GM23248 (cell line): ENCODE data around the gene RNF207. TPM values are rescaled to one million over a fixed set of nuclear protein-coding genes. Genes with fewer than 3 reads are reported as not detected.

Source experiments
- DNase-seq: peaks from one replicate; pipeline ENCODE4 v3.0.0-alpha.2; 2015
- H2AFZ ChIP-seq: fragments of 200-600 bp; sonication (generic); 2 replicates; pipeline ENCODE4 v1.6.1; 2016; ENCODE audit warnings: antibody characterized with exemption
- H3F3A ChIP-seq: fragments of 200-600 bp; sonication (generic); 2 replicates; pipeline ENCODE4 v1.6.1; 2016; ENCODE audit warnings: mild to moderate bottlenecking, antibody characterized with exemption, mixed run types; ENCODE audit not compliant: insufficient read depth
- H3K27ac ChIP-seq: fragments of 200-600 bp; sonication (generic); 2 replicates; pipeline ENCODE4 v1.5.1; 2016; ENCODE audit warnings: mild to moderate bottlenecking
- H3K27me3 ChIP-seq: fragments of 200-600 bp; sonication (generic); replicated peaks from 2 replicates; pipeline ENCODE4 v1.6.1; 2016; ENCODE audit warnings: mild to moderate bottlenecking; ENCODE audit not compliant: insufficient read depth
- H3K36me3 ChIP-seq: fragments of 200-600 bp; sonication (generic); 2 replicates; pipeline ENCODE4 v1.6.1; 2016; ENCODE audit warnings: low read depth, mild to moderate bottlenecking
- H3K4me1 ChIP-seq: fragments of 200-600 bp; sonication (generic); 2 replicates; pipeline ENCODE4 v1.6.1; 2016; ENCODE audit warnings: mild to moderate bottlenecking; ENCODE audit not compliant: insufficient read depth
- H3K4me2 ChIP-seq: fragments of 200-600 bp; sonication (generic); one replicate; pipeline ENCODE4 v1.6.1; 2016; ENCODE audit warnings: mild to moderate bottlenecking; ENCODE audit not compliant: unreplicated experiment
- H3K4me3 ChIP-seq: fragments of 200-600 bp; sonication (generic); 2 replicates; pipeline ENCODE4 v1.5.1; 2016; ENCODE audit warnings: mild to moderate bottlenecking
- H3K79me2 ChIP-seq: fragments of 200-600 bp; sonication (generic); 2 replicates; pipeline ENCODE4 v1.6.1; 2016; ENCODE audit warnings: mild to moderate bottlenecking; ENCODE audit not compliant: insufficient read depth
- H3K9ac ChIP-seq: fragments of 200-600 bp; sonication (generic); 2 replicates; pipeline ENCODE4 v1.6.1; 2016; ENCODE audit warnings: mild to moderate bottlenecking
- H3K9me2 ChIP-seq: fragments of 200-600 bp; sonication (generic); 2 replicates; pipeline ENCODE4 v1.6.1; 2016; ENCODE audit warnings: mixed run types, mild to moderate bottlenecking, moderate library complexity; ENCODE audit not compliant: insufficient read depth
- H3K9me3 ChIP-seq: fragments of 200-600 bp; sonication (generic); one replicate; pipeline ENCODE4 v1.6.1; 2017; ENCODE audit warnings: low read depth
- H4K20me1 ChIP-seq: fragments of 200-600 bp; sonication (generic); 2 replicates; pipeline ENCODE4 v1.6.0; 2016; ENCODE audit not compliant: insufficient read depth
- EZH2 ChIP-seq: fragments of 200-600 bp; sonication (generic); IDR thresholded peaks from 2 replicates; pipeline ENCODE4 v1.6.1; 2018; ENCODE audit warnings: antibody characterized with exemption, mild to moderate bottlenecking; ENCODE audit not compliant: insufficient read depth, poor library complexity, severe bottlenecking
- EZH2phosphoT487 ChIP-seq: fragments of 200-600 bp; sonication (generic); IDR thresholded peaks from 2 replicates; pipeline ENCODE4 v1.6.1; 2018; ENCODE audit warnings: antibody characterized with exemption, moderate library complexity, mild to moderate bottlenecking, low read depth; ENCODE audit not compliant: insufficient read depth
- WGBS, 2 experiments: methylation state at CpG; one replicate each; pipeline ENCODE4 v1.1.6; 2015 to 2017; ENCODE audit warnings: low lambda C conversion rate in 2 of 2, low coverage in 1 of 2; ENCODE audit errors: missing lambda C conversion rate in 2 of 2; 5-methylcytosine and 5-hydroxymethylcytosine counted together
- in situ Hi-C: fragments of 300-500 bp; cut with MboI; formaldehyde crosslinking; loops from 2 replicates; pipeline ENCODE4 v1.15.0; 2020
- polyA plus RNA-seq: library from polyadenylated mRNA; unstranded; fragments of >200 nt; fragmentation: Nextera tagmentation; extraction: Ambion mirVana; gene quantifications from 2 replicates; pipeline ENCODE4 v1.2.1, GENCODE V29; 2016
- total RNA-seq: library from RNA; depleted of rRNA; stranded (reverse); fragments of >200 nt; shearing (Covaris generic); gene quantifications from 2 replicates; pipeline ENCODE4 v1.2.3, GENCODE V29; 2014

The RNF207 gene
- total and polyA plus RNA-seq, 2 experiments from 2014 or later, result 8.6 to 30.3 TPM

DNA sequence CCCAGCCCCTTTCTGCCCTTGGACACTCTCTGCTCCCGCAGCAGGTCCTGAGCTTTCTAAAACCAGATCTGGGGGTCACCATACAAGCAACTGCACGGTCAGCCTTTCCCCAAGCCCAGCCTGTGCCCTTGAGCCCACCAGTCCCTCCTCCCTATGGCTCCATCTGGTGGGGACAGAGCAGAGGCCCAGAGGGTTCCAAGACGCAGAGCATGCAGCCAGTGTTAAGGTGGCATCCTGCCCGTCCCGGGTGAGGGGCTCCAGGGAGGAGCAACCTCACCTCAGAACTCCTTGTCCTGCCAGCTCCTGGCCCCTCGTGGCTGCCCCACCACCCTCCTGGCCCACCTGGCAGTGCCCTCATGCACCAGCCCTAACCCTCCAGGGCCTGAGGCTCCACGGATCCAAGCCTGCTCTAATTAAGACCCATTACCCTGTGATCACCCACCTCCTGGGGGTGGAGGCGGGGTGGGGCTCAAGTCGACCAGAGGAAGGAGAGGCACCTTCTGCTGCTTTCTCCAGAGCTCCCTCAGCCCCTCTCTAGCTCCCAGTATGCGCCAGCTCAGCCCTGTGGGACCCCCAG, 34.3 kb upstream of the RNF207 start:
- H2AFZ ChIP-seq, result no peak overlapping the region

DNA sequence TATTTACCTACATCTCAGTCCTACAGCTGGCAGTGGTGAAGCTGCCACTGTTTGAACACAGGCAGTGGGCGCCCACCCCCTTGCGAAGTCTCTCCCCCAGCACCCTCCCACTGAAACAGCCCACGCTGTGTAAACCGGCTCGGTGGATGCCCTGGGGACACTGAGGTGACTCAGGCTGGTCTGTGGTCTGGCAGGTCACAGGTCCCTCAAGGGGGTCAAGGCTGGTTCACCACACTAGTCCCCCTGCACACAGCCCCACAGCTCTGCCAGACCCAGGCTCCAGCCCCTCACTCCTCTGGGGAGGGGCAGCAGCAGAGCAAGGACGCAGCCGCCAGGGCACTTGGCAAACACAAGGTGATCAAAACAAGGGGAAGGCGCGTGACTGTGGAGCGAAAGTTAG, 33.4 kb upstream of the RNF207 start:
- H4K20me1 ChIP-seq, result no peaks in the 10 kb centered on the region

More for the DNA sequence above, 34.3 kb upstream of the RNF207 start:
- no peak overlapping the region for H3K4me3 ChIP-seq
- TF ChIP-seq EZH2phosphoT487, result no peak
- TF ChIP-seq EZH2, result no peak
- no peak overlapping the region for H3K4me2 ChIP-seq
- no peak overlapping the region for H3K27ac ChIP-seq
- H3K9ac ChIP-seq, result no peak overlapping the region
- no peaks in the 10 kb centered on the region for H3K9me2 ChIP-seq
- WGBS, 2 experiments, result 25 to 31% methylated on average over 10 of the region's 10 CpGs
- in situ Hi-C loops, result no loop called here
- no peaks in the 10 kb centered on the region for H3K9me3 ChIP-seq
- peak; percentile 25 for DNase-seq
- H3K79me2 ChIP-seq, result no peaks in the 10 kb centered on the region
- H4K20me1 ChIP-seq, result no peaks in the 10 kb centered on the region
- no peaks in the 10 kb centered on the region for H3K4me1 ChIP-seq
- H3F3A ChIP-seq, result no peaks in the 10 kb centered on the region
- no peaks in the 10 kb centered on the region for H3K36me3 ChIP-seq
- H3K27me3 ChIP-seq, result no peaks in the 10 kb centered on the region; the same call in 1 of the 2 replicates

DNA sequence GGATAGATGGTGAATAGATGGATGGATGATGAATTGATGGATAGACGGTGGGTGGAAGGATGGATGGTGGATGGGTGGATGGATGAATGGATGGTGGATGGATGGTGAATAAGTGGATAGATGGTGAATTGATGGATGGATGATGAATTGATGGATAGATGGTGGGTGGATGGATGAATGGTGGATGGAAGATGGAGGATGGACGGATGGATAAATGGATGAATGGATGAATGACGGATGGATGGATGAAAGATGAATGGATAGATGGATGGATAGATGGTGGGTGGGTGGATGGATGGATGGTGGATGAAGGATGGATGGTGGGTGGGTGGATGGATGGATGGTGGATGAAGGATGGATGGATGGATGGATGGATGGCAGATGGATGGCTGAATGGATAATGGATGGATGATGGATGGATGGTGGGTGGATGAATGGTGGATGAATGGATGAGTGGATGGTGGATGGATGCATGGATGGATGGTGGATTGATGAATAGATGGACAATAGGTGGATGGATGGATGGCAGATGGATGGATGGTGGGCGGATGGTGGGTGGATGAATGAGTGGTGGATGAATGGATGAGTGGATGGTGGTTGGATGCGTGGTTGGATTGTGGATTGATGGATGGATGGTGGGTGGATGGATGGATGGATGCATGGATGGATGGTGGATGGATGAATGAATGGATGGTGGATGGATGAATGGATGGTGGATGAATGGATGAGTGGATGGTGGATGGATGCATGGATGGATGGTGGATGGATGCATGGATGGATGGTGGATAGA, 31.1 kb upstream of the RNF207 start:
- Histone ChIP-seq H3K4me3 (no peak overlapping the region), H3K9me3 (no peaks in the 10 kb centered on the region), H2AFZ (no peak overlapping the region), H3K9me2 (no peaks in the 10 kb centered on the region), H3K27ac (no peak overlapping the region), H3K4me1 (no peaks in the 10 kb centered on the region), H3K9ac (no peak overlapping the region), H3K4me2 (no peak overlapping the region), H3F3A (no peaks in the 10 kb centered on the region), H3K79me2 (no peaks in the 10 kb centered on the region), H4K20me1 (no peaks in the 10 kb centered on the region), H3K36me3 (no peaks in the 10 kb centered on the region), H3K27me3 (peaks cover 18% of the 10 kb centered on the region)
- TF ChIP-seq EZH2phosphoT487, result no peak
- TF ChIP-seq EZH2, result no peak
- 63 to 75% methylated on average over 5 of the region's 5 CpGs for WGBS, 2 experiments
- DNase-seq, result no peak
- in situ Hi-C loops, result no loop called here

More for the DNA sequence above, 33.4 kb upstream of the RNF207 start:
- H3K27me3 ChIP-seq, result peaks cover 5% of the 10 kb centered on the region; the same call in 1 of the 2 replicates
- H3K27ac ChIP-seq, result no peak overlapping the region
- no peaks in the 10 kb centered on the region for H3F3A ChIP-seq
- H3K9me2 ChIP-seq, result no peaks in the 10 kb centered on the region
- H3K4me2 ChIP-seq, result no peak overlapping the region
- no peaks in the 10 kb centered on the region for H3K9me3 ChIP-seq
- no peaks in the 10 kb centered on the region for H3K79me2 ChIP-seq
- no peak overlapping the region for H2AFZ ChIP-seq
- no peaks in the 10 kb centered on the region for H3K36me3 ChIP-seq
- H3K9ac ChIP-seq, result no peak overlapping the region
- 81 to 88% methylated on average over 10 of the region's 10 CpGs for WGBS, 2 experiments
- no peak overlapping the region for H3K4me3 ChIP-seq
- H3K4me1 ChIP-seq, result no peaks in the 10 kb centered on the region
- in situ Hi-C loops, result no loop called here
- DNase-seq, result no peak
- TF ChIP-seq EZH2phosphoT487 (no peak), EZH2 (no peak)

DNA sequence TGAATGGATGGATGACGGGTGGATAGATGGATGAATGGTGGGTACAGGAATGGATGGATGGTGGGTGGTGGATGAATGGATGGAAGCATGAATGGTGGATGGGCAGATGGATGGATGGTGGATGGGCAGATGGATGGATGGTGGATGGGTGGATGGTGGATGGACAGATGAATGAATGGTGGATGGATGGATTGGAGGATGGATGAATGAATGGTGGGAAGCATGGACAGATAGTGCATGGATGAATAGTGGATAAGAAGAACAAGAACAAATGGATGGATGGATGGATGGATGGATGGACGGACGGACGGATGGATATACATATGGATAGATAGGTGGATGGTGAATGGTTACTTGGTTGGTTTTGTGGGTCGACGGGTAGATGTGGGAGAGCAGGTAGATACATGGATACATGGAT, 30.5 kb upstream of the RNF207 start:
- DNase-seq, result no peak
- Histone ChIP-seq H2AFZ (no peak overlapping the region), H3K27me3 (peaks cover 18% of the 10 kb centered on the region), H3K36me3 (no peaks in the 10 kb centered on the region), H3K4me2 (no peak overlapping the region), H3K79me2 (no peaks in the 10 kb centered on the region), H3K9ac (no peak overlapping the region), H3K27ac (no peak overlapping the region), H3K4me1 (no peaks in the 10 kb centered on the region), H3K9me2 (no peaks in the 10 kb centered on the region), H3K4me3 (no peak overlapping the region), H3F3A (no peaks in the 10 kb centered on the region), H3K9me3 (no peaks in the 10 kb centered on the region), H4K20me1 (no peaks in the 10 kb centered on the region)
- in situ Hi-C loops, result no loop called here
- 73 to 88% methylated on average over 6 of the region's 6 CpGs for WGBS, 2 experiments
- TF ChIP-seq EZH2phosphoT487, result no peak
- TF ChIP-seq EZH2, result no peak
